GM19438 (cell line): ENCODE data around the gene FPR3.
"Not testable (repeated sequence)": the region's sequence is repeated elsewhere in the genome, so short reads cannot be mapped to it uniquely, and the experiment has no call there.

ENCODE experiments used
- ATAC-seq: cut with Tn5 transposase; IDR thresholded peaks from one replicate; pipeline ENCODE4 v1.9.1; 2021; ENCODE audit warnings: low read depth; ENCODE audit not compliant: unreplicated experiment

FPR3 gene

GRCh38 chr19:51794885-51795490, at the start of gene FPR3:
Gene FPR3, plus strand, starts transcription at chr19:51795157. Its CDS starts 28,592 bp downstream, at chr19:51823749.
- no peak for ATAC-seq

- no peak for ATAC-seq
Observed at GRCh38 chr19:51746731-51747130, 48.2 kb upstream of the FPR3 start.

- no peak for ATAC-seq
Observed at GRCh38 chr19:51749979-51750378, 45.0 kb upstream of the FPR3 start.

GRCh38 chr19:51750400-51751094, 44.4 kb upstream of the FPR3 start:
- no peak for ATAC-seq

GRCh38 chr19:51751655-51752054, 43.3 kb upstream of the FPR3 start, which contains the start of gene FPR1:
Gene FPR1, minus strand, starts transcription at chr19:51751878. Its CDS starts 4,884 bp downstream, at chr19:51746994.
- no peak for ATAC-seq

- no peak for ATAC-seq
Observed at GRCh38 chr19:51754109-51754508, 40.8 kb upstream of the FPR3 start.

GRCh38 chr19:51754770-51755169, 40.2 kb upstream of the FPR3 start:
- no peak for ATAC-seq

GRCh38 chr19:51755571-51755970, 39.4 kb upstream of the FPR3 start:
- ATAC-seq, result no peak

GRCh38 chr19:51760697-51761356, 34.1 kb upstream of the FPR3 start, which contains the start of gene FPR2:
Gene FPR2, plus strand, starts transcription at chr19:51761180. Its CDS starts 7,479 bp downstream, at chr19:51768659.
- ATAC-seq, result no peak

- ATAC-seq, result no peak
Observed at GRCh38 chr19:51761696-51762095, 33.3 kb upstream of the FPR3 start.

- ATAC-seq, result no peak
Observed at GRCh38 chr19:51765086-51765485, 29.9 kb upstream of the FPR3 start.

GRCh38 chr19:51766461-51766860, 28.5 kb upstream of the FPR3 start:
- ATAC-seq, result no peak

- ATAC-seq, result no peak
Observed at GRCh38 chr19:51771376-51772130, 23.4 kb upstream of the FPR3 start.

GRCh38 chr19:51772977-51773376, 22.0 kb upstream of the FPR3 start:
- no peak for ATAC-seq

GRCh38 chr19:51776561-51776960, 18.4 kb upstream of the FPR3 start:
- ATAC-seq, result not testable (repeated sequence)

- ATAC-seq, result no peak
Observed at GRCh38 chr19:51777570-51778462, 17.1 kb upstream of the FPR3 start.

GRCh38 chr19:51779181-51779580, 15.8 kb upstream of the FPR3 start:
- no peak for ATAC-seq

- no peak for ATAC-seq
Observed at GRCh38 chr19:51779703-51780102, 15.3 kb upstream of the FPR3 start.

GRCh38 chr19:51780270-51780669, 14.7 kb upstream of the FPR3 start:
- ATAC-seq, result no peak

- no peak for ATAC-seq
Observed at GRCh38 chr19:51781999-51782398, 13.0 kb upstream of the FPR3 start.
